ENCODE data around the gene ENOPH1.
"Not testable (repeated sequence)": the region's sequence is repeated elsewhere in the genome, so short reads cannot be mapped to it uniquely, and the experiment has no call there.

Gene ENOPH1

GRCh38 chr4:82388405-82388804, 42.0 kb upstream of the ENOPH1 start:
- ChIA-PET CTCF (interaction anchor here (1.2 to 2.0 kb wide), 2 partner anchors 9 kb away, joined by 3 to 8 read pairs; no protein-coding TSS in a partner anchor), POLR2A (no interaction called here)
- TF ChIP-seq, protein P1, sequence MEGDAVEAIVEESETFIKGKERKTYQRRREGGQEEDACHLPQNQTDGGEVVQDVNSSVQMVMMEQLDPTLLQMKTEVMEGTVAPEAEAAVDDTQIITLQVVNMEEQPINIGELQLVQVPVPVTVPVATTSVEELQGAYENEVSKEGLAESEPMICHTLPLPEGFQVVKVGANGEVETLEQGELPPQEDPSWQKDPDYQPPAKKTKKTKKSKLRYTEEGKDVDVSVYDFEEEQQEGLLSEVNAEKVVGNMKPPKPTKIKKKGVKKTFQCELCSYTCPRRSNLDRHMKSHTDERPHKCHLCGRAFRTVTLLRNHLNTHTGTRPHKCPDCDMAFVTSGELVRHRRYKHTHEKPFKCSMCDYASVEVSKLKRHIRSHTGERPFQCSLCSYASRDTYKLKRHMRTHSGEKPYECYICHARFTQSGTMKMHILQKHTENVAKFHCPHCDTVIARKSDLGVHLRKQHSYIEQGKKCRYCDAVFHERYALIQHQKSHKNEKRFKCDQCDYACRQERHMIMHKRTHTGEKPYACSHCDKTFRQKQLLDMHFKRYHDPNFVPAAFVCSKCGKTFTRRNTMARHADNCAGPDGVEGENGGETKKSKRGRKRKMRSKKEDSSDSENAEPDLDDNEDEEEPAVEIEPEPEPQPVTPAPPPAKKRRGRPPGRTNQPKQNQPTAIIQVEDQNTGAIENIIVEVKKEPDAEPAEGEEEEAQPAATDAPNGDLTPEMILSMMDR (IDR thresholded peaks at IDR 0.05; ENCODE audit: control extremely low read depth, extremely low read depth, low read depth, missing control alignments): no peak

DNA sequence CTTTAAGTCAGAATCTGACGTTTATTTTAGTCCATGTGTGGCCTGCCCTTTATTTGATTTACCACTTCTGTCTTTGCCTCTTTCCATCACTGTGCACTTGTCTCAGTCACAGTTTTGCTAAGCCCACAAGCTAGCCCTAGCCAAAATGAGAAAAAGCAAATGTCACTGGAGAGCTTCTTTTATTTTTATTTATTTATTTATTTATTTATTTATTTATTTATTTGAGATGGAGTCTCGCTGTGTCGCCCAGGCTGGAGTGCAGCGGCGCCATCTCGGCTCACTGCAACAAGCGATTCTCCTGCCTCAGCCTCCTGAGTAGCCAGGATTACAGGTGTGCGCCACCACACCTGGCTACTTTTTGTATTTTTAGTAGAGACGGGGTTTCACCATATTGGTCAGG, 40.3 kb upstream of the ENOPH1 start:
- POLR2A ChIA-PET; DNase-seq (ENCODE audit: extremely low spot score): not testable (repeated sequence)
- CTCF ChIA-PET: interaction anchor here (1.4 kb wide), 1 partner anchor 15 kb away, joined by 3 read pairs; no protein-coding TSS in a partner anchor

More at GRCh38 chr4:82388405-82388804, 42.0 kb upstream of the ENOPH1 start:
- DNase-seq (ENCODE audit: extremely low spot score): no peak

DNA sequence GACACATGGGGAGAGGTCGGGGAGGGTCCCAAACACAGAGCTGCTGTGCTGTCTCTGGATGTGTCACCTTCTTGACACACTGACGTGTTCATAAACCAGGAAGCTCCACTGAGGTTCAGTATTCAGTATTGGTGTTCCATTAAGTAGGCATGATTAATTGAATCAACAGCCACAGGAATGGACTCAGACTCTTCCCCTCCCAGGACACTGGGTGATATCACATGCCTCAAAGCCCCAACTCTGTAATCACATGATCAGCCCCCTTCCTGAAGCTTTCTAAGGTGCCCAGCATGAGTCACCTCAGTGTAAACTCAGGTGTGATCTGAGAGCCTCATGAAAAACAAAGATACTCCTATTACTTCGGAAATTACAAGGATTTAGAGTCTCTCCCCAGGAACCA, 35.5 kb upstream of the ENOPH1 start:
- ChIA-PET CTCF (interaction anchor here (1.5 to 1.8 kb wide), 2 partner anchors 12 to 34 kb away, joined by 3 to 4 read pairs; no protein-coding TSS in a partner anchor), POLR2A (no interaction called here)
- TF ChIP-seq, protein P1 (IDR thresholded peaks at IDR 0.05; ENCODE audit: control extremely low read depth, extremely low read depth, low read depth, missing control alignments): no peak
- no peak for DNase-seq (ENCODE audit: extremely low spot score)

DNA sequence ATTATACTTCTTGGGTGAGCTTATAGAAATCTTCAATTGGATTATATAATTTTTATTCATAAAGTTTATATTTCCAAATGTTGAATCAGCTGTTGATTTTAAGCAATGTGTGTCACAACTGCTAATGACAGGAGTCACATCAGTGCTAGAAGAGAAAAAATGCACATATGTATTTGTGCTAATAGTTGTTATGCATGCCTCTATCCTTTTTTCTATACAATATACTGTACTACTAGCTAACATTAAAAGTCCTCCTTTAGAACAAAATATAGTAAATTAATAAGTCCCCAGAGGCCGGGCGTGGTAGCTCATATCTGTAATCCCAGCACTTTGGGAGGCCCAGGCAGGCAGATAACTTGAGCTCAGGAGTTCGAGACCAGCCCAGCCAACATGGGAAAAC, 32.9 kb upstream of the ENOPH1 start:
- DNase-seq (ENCODE audit: extremely low spot score): no peak
- TF ChIP-seq, protein P1 (IDR thresholded peaks at IDR 0.05; ENCODE audit: control extremely low read depth, extremely low read depth, low read depth, missing control alignments): no peak
- CTCF ChIA-PET: interaction anchor here (0.9 to 1.7 kb wide), 5 partner anchors 9 to 32 kb away, joined by 3 to 6 read pairs (median 3); no protein-coding TSS in a partner anchor
- POLR2A ChIA-PET: interaction anchor here (0.6 to 0.7 kb wide), 4 partner anchors 13 to 57 kb away, joined by 3 to 9 read pairs (median 4); partner anchors contain the start of gene HNRNPD

DNA sequence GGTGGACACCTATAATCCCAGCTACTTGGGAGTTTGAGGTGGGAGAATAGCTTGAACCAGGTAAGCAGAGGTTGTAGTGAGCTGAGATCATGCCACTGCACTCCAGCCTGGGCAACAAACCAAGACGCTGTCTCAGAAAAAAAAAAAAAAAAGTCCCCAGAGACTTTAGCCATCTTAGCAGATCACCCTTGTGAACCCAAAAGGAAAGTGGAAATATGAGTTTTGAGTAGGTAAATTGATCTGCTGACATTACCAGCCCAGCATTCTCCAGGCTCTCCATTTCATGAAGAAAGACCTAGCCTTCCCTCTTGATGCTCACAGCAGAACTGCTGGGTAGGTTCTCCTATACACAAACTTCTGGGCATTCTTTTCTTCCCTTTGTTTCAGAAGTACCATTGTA, 32.1 kb upstream of the ENOPH1 start:
- DNase-seq (ENCODE audit: extremely low spot score): no peak
- ChIA-PET POLR2A (interaction anchor here (0.6 kb wide), 1 partner anchor 12 kb away, joined by 5 read pairs; no protein-coding TSS in a partner anchor), CTCF (interaction anchor here (1.0 to 1.7 kb wide), 4 partner anchors 10 to 31 kb away, joined by 3 to 6 read pairs (median 3); no protein-coding TSS in a partner anchor)
- TF ChIP-seq, protein P1 (IDR thresholded peaks at IDR 0.05; ENCODE audit: control extremely low read depth, extremely low read depth, low read depth, missing control alignments): no peak

GRCh38 chr4:82401600-82401999, 28.8 kb upstream of the ENOPH1 start:
- TF ChIP-seq, protein P1 (IDR thresholded peaks at IDR 0.05; ENCODE audit: control extremely low read depth, extremely low read depth, low read depth, missing control alignments): no peak
- no peak for DNase-seq (ENCODE audit: extremely low spot score)
- POLR2A ChIA-PET: no interaction called here
- CTCF ChIA-PET: no interaction called here

GRCh38 chr4:82402196-82402775, 28.1 kb upstream of the ENOPH1 start:
- TF ChIP-seq, protein P1 (IDR thresholded peaks at IDR 0.05; ENCODE audit: control extremely low read depth, extremely low read depth, low read depth, missing control alignments): no peak
- CTCF ChIA-PET: no interaction called here
- DNase-seq (ENCODE audit: extremely low spot score): no peak
- POLR2A ChIA-PET: no interaction called here

All from GM10248 (cell line).